HEK293 (cell line): ENCODE data around the gene CYP17A1.
A peak's percentile ranks its signal among the peaks of the same experiment; 100 is the strongest.

Source experiments
- CTCF ChIA-PET: fragments of 350-600 bp; formaldehyde crosslinking; extraction: SDS; loops from one replicate; lab custom pipeline; 2021; ENCODE audit warnings: antibody characterized with exemption; lab: Yijun Ruan, JAX
- POLR2A ChIA-PET: fragments of 300-600 bp; formaldehyde crosslinking; extraction: SDS; loops from one replicate; lab custom pipeline; 2020; ENCODE audit warnings: antibody characterized with exemption, inconsistent platforms; lab: Yijun Ruan, JAX
- H3K27ac ChIP-seq: fragments of 200-500 bp; sonication (Bioruptor generic); 2 replicates; pipeline ENCODE4 v1.5.1; 2014; ENCODE audit warnings: low read depth, low read length, control low read depth, inconsistent platforms; ENCODE audit errors: extremely low read depth
- H3K36me3 ChIP-seq, 2 experiments: fragments of 200-500 bp in 1 of 2; sonication (Bioruptor generic) in 1 of 2; 1 replicate in 1 of 2; 2 replicates in 1 of 2; pipeline ENCODE4 v1.5.1; 2014 to 2017; ENCODE audit warnings: inconsistent platforms in 2 of 2, low read length in 2 of 2; ENCODE audit not compliant: control insufficient read depth in 2 of 2, insufficient read depth in 1 of 2
- H3K4me1 ChIP-seq: fragments of 200-500 bp; sonication (Bioruptor generic); 2 replicates; pipeline ENCODE4 v1.5.1; 2014; ENCODE audit warnings: mild to moderate bottlenecking, low read length, inconsistent platforms; ENCODE audit not compliant: control insufficient read depth, insufficient read depth
- H3K4me3 ChIP-seq: 2 replicates; pipeline ENCODE4 v1.5.1; 2011; ENCODE audit warnings: low read depth, mild to moderate bottlenecking, control low read depth, low read length, moderate library complexity
- H3K9me3 ChIP-seq: fragments of 200-500 bp; sonication (Bioruptor generic); 2 replicates; pipeline ENCODE4 v1.5.1; 2014; ENCODE audit warnings: low read depth, low read length, inconsistent platforms; ENCODE audit not compliant: control insufficient read depth, insufficient read depth
- GLIS2 ChIP-seq: fragments of 450-650 bp; formaldehyde crosslinking; IDR thresholded peaks from 2 replicates; pipeline ENCODE4 v1.5.1; 2016; ENCODE audit warnings: missing biosample characterization, missing genetic modification characterization
- PBX3 ChIP-seq: sonication (generic); formaldehyde crosslinking; IDR thresholded peaks from 2 replicates; pipeline ENCODE4 v1.8.1; 2022; ENCODE audit warnings: mild to moderate bottlenecking, moderate library complexity, missing genetic modification reagents
- PRDM10 ChIP-seq: fragments of 450-650 bp; formaldehyde crosslinking; IDR thresholded peaks from 2 replicates; pipeline ENCODE4 v1.5.1; 2016; ENCODE audit warnings: missing biosample characterization, missing genetic modification characterization
- SP2 ChIP-seq: fragments of 450-650 bp; formaldehyde crosslinking; IDR thresholded peaks from 2 replicates; pipeline ENCODE4 v1.5.1; 2016; ENCODE audit warnings: missing biosample characterization, missing genetic modification characterization
- TSHZ1 ChIP-seq: fragments of 450-650 bp; formaldehyde crosslinking; IDR thresholded peaks from 2 replicates; pipeline ENCODE4 v1.5.1; 2016; ENCODE audit warnings: missing biosample characterization, missing genetic modification characterization, borderline replicate concordance
- ZBTB21 ChIP-seq: fragments of 450-650 bp; formaldehyde crosslinking; IDR thresholded peaks from 2 replicates; pipeline ENCODE4 v1.5.1; 2017; ENCODE audit warnings: missing biosample characterization, missing genetic modification characterization
- ZBTB44 ChIP-seq: fragments of 450-650 bp; IDR thresholded peaks from 2 replicates; pipeline ENCODE4 v1.5.1; 2018; ENCODE audit warnings: missing biosample characterization, mild to moderate bottlenecking, missing genetic modification characterization
- ZBTB6 ChIP-seq: fragments of 450-650 bp; formaldehyde crosslinking; IDR thresholded peaks from 2 replicates; pipeline ENCODE4 v1.5.1; 2017; ENCODE audit warnings: missing biosample characterization, missing genetic modification characterization
- ZFP69B ChIP-seq: fragments of 450-650 bp; formaldehyde crosslinking; IDR thresholded peaks from 2 replicates; pipeline ENCODE4 v1.5.1; 2016; ENCODE audit warnings: missing biosample characterization, missing genetic modification characterization
- ZNF133 ChIP-seq: fragments of 450-650 bp; formaldehyde crosslinking; IDR thresholded peaks from 2 replicates; pipeline ENCODE4 v1.5.1; 2016; ENCODE audit warnings: missing biosample characterization, missing genetic modification characterization
- ZNF19 ChIP-seq: fragments of 450-650 bp; formaldehyde crosslinking; IDR thresholded peaks from 2 replicates; pipeline ENCODE4; 2016; ENCODE audit warnings: missing biosample characterization, missing genetic modification characterization, low read depth
- ZNF292 ChIP-seq: fragments of 450-650 bp; formaldehyde crosslinking; IDR thresholded peaks from 2 replicates; pipeline ENCODE4 v1.5.1; 2016; ENCODE audit warnings: low read depth, missing biosample characterization, missing genetic modification characterization, borderline replicate concordance
- ZNF335 ChIP-seq: fragments of 450-650 bp; formaldehyde crosslinking; conservative IDR thresholded peaks from 2 replicates; pipeline ENCODE4 v1.5.1; 2016; ENCODE audit warnings: missing biosample characterization, missing genetic modification characterization
- ZNF433 ChIP-seq: fragments of 450-650 bp; formaldehyde crosslinking; IDR thresholded peaks from 2 replicates; pipeline ENCODE4 v1.5.1; 2016; ENCODE audit warnings: missing biosample characterization, missing genetic modification characterization, low read depth
- ZNF449 ChIP-seq: fragments of 450-650 bp; formaldehyde crosslinking; IDR thresholded peaks from 2 replicates; pipeline ENCODE4 v1.5.1; 2017; ENCODE audit warnings: missing biosample characterization, mild to moderate bottlenecking, missing genetic modification characterization, moderate library complexity
- ZNF561 ChIP-seq: fragments of 450-650 bp; IDR thresholded peaks from 2 replicates; pipeline ENCODE4 v1.5.1; 2018; ENCODE audit warnings: missing biosample characterization, missing genetic modification characterization, borderline replicate concordance
- ZNF596 ChIP-seq: fragments of 450-650 bp; IDR thresholded peaks from 2 replicates; pipeline ENCODE4 v1.5.0; 2018; ENCODE audit warnings: missing biosample characterization, mild to moderate bottlenecking, missing genetic modification characterization, moderate library complexity
- ZNF610 ChIP-seq: fragments of 450-650 bp; formaldehyde crosslinking; IDR thresholded peaks from 2 replicates; pipeline ENCODE4 v1.5.1; 2016; ENCODE audit warnings: missing biosample characterization, missing genetic modification characterization, borderline replicate concordance
- ZNF629 ChIP-seq: fragments of 450-650 bp; formaldehyde crosslinking; IDR thresholded peaks from 2 replicates; pipeline ENCODE4 v1.5.1; 2017; ENCODE audit warnings: missing biosample characterization, missing genetic modification characterization
- ZNF660 ChIP-seq: fragments of 450-650 bp; IDR thresholded peaks from 2 replicates; pipeline ENCODE4 v1.5.1; 2018; ENCODE audit warnings: missing biosample characterization, mild to moderate bottlenecking, missing genetic modification characterization
- ZNF664 ChIP-seq: fragments of 450-650 bp; formaldehyde crosslinking; IDR thresholded peaks from 2 replicates; pipeline ENCODE4 v1.5.1; 2016; ENCODE audit warnings: missing biosample characterization, missing genetic modification characterization
- ZSCAN30 ChIP-seq: fragments of 450-650 bp; IDR thresholded peaks from 2 replicates; pipeline ENCODE4 v1.5.1; 2018; ENCODE audit warnings: missing biosample characterization, mild to moderate bottlenecking, missing genetic modification characterization, moderate library complexity

The CYP17A1 gene

GRCh38 chr10:102869258-102870198 lies 32.3 kb upstream of the CYP17A1 start, which contains the start of gene AS3MT (continued):
- TF ChIP-seq ZBTB6 (tag by site-specific recombination) (peak; percentile 97), ZNF433 (tag by site-specific recombination) (no peak), TSHZ1 (tag by site-specific recombination) (no peak), ZNF596 (tag by site-specific recombination) (no peak), ZNF449 (no peak), GLIS2 (tag by site-specific recombination) (no peak), ZNF335 (peak; percentile 89), ZBTB21 (tag by site-specific recombination) (no peak)

- peak overlapping the region; percentile 49 for H3K4me3 ChIP-seq
- H3K4me1 ChIP-seq, result peaks cover 3% of the 10 kb centered on the region
- H3K36me3 ChIP-seq, result peaks cover under 1 to 13% of the 10 kb centered on the region in 2 experiments
- H3K27ac ChIP-seq, result no peak overlapping the region
- POLR2A ChIA-PET, result interaction anchor here (0.6 to 1.9 kb wide), 5 partner anchors 9 to 125 kb away, joined by 3 to 19 read pairs (median 4); partner anchors contain the start of genes BORCS7, CYP17A1 and WBP1L
- no peaks in the 10 kb centered on the region for H3K9me3 ChIP-seq
- CTCF ChIA-PET, result no interaction called here
- TF ChIP-seq ZBTB21 (tag by site-specific recombination) (no peak), PBX3 (CRISPR knock-in tag) (no peak), ZNF610 (tag by site-specific recombination) (no peak), ZNF133 (tag by site-specific recombination) (0 out of 2 replicates have a peak, but pooled peaks have one; percentile 17), ZNF292 (tag by site-specific recombination) (no peak), ZNF664 (tag by site-specific recombination) (peak; percentile 94), ZSCAN30 (tag by site-specific recombination) (no peak), ZFP69B (no peak), ZNF561 (tag by site-specific recombination) (no peak), ZNF660 (tag by site-specific recombination) (no peak), PRDM10 (peak; percentile 51; the same call in 1 of the 2 replicates), SP2 (tag by site-specific recombination) (no peak), ZNF19 (tag by site-specific recombination) (no peak), ZNF629 (no peak), ZBTB44 (tag by site-specific recombination) (no peak)
These were observed 31.7 kb upstream of the CYP17A1 start for GRCh38 chr10:102868911-102869257.
